Breast epithelium (tissue), 3 donors: Measurements from ENCODE around the gene SUGP1.

Source experiments
- CTCF ChIP-seq, 3 donors: fragments of 450-650 bp; IDR thresholded peaks; one replicate each; pipeline ENCODE4 v1.5.1; 2016 to 2017; ENCODE audit warnings: antibody characterized with exemption in 3 of 3, mild to moderate bottlenecking in 3 of 3, moderate library complexity in 3 of 3
- POLR2AphosphoS5 ChIP-seq, 3 donors: sonication (generic); formaldehyde crosslinking; IDR thresholded peaks; one replicate each; pipeline ENCODE4 v1.6.1; 2017; ENCODE audit warnings: antibody characterized with exemption in 3 of 3

GRCh38 chr19:19232261-19232721, 88.0 kb downstream of the SUGP1 start:
- no peak for TF ChIP-seq CTCF (IDR thresholded peaks at IDR 0.05)
- no peak for TF ChIP-seq POLR2AphosphoS5 (IDR thresholded peaks at IDR 0.05)
